Lower leg skin (tissue), 3 donors: ENCODE results near the gene ADGRL3.

ENCODE experiments used
- POLR2A ChIP-seq, 2 donors: fragments of 450-650 bp; IDR thresholded peaks; one replicate each; pipeline ENCODE4 v1.6.1; 2016 to 2017; ENCODE audit warnings: antibody characterized with exemption in 2 of 2, mild to moderate bottlenecking in 1 of 2, moderate library complexity in 1 of 2
- TF ChIP-seq, protein P1 (sequence below), 3 donors: fragments of 450-650 bp; IDR thresholded peaks; one replicate each; pipeline ENCODE4 v1.5.1; 2016; ENCODE audit warnings: antibody characterized with exemption in 3 of 3, mild to moderate bottlenecking in 3 of 3, moderate library complexity in 2 of 3

DNA sequence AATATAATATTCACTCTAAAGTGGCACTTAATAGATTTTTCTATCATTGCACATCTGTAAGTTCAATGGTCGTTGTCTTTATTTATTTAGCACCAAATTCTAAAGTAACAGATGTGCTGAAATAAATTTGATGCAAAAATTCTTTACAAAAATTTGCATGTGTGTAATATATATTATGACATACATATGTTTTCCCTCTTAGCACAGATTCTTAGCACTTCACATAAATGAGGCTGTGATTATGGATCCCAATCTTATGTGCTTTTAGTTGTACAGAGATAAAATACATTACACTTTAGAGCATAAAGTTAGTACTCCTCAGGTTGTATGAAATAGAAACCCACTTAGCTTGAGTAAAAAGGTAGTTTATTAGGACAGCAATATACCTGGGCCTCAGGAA lies 915.1 kb downstream of the ADGRL3 start:
- no peak for TF ChIP-seq POLR2A (IDR thresholded peaks at IDR 0.05)
- TF ChIP-seq, protein P1, sequence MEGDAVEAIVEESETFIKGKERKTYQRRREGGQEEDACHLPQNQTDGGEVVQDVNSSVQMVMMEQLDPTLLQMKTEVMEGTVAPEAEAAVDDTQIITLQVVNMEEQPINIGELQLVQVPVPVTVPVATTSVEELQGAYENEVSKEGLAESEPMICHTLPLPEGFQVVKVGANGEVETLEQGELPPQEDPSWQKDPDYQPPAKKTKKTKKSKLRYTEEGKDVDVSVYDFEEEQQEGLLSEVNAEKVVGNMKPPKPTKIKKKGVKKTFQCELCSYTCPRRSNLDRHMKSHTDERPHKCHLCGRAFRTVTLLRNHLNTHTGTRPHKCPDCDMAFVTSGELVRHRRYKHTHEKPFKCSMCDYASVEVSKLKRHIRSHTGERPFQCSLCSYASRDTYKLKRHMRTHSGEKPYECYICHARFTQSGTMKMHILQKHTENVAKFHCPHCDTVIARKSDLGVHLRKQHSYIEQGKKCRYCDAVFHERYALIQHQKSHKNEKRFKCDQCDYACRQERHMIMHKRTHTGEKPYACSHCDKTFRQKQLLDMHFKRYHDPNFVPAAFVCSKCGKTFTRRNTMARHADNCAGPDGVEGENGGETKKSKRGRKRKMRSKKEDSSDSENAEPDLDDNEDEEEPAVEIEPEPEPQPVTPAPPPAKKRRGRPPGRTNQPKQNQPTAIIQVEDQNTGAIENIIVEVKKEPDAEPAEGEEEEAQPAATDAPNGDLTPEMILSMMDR (IDR thresholded peaks at IDR 0.05): no peak
